Measurements from ENCODE around the gene MSH4. TPM values are rescaled to one million over a fixed set of nuclear protein-coding genes. Genes with fewer than 3 reads are reported as not detected.
"Not testable (repeated sequence)": the region's sequence is repeated elsewhere in the genome, so short reads cannot be mapped to it uniquely, and the experiment has no call there.

MSH4 gene
- total RNA-seq, 2 experiments from 2014 or later, result 0.55 to 0.61 TPM

- POLR2A ChIA-PET, result no interaction called here
- CTCF ChIA-PET, result no interaction called here
Measured at GRCh38 chr1:75901371-75901770, 104.7 kb downstream of the MSH4 start.

DNA sequence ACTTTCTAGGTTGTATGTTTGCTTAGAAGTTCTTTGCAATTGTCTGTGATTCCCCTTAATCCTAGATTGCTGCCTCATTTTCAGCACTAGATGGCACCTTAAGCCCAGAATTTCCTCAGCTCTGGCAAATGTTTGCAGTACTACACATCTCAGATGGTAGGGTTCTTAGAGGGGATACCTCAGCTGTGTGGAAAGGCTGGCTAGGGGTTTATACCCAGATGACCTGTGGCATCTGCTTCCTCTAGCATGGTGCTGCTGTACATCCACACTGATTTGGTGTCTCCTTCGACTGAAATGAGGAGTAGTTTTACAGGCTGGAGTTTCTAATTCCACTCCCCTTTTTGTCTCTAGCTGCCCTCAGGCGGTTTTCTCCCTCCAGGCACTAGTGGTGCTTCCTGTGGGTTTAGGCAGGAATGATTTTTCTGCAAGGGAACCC lies 112.1 kb downstream of the MSH4 start:
- POLR2A ChIA-PET, result no interaction called here
- CTCF ChIA-PET, result no interaction called here

DNA sequence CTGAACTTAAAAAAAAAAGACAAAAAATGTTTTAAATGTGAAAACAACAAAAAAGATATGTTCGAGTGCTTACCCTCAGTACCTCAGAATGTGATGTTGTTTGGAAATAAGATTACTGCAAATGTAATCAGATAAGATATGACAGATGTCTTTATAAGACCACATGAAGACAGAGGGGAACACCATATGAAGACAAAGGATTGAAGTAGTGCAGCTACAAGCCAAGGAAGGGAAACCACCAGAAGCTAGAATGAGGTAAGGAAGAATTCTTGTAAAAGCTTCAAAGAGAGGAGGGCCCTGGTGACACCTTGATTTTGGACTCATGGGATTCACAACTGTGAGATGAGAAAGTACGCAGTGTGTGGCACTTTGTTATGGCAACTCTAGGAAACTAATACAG lies 120.2 kb downstream of the MSH4 start:
- CTCF ChIA-PET, result no interaction called here
- POLR2A ChIA-PET, result no interaction called here

DNA sequence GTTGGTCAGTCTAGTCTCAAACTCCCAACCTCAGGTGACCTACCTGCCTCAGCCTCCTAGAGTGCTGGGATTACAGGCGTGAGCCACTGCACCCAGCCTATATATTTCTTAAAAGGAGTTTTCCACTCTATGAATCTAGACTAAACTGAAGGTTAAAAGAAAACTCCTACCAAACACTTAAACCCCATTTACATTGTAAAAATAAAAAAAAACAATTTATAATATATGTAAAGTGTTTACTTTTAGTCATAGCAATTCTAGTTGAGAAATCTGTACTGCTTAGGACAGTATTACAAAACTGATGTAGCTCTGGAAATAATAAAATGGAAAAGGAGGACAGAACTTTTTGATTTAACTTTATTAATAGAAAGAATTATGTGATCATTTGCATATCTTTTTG lies 126.0 kb downstream of the MSH4 start:
- POLR2A ChIA-PET, result no interaction called here
- CTCF ChIA-PET, result no interaction called here

- ChIA-PET CTCF (no interaction called here), POLR2A (no interaction called here)
Measured at GRCh38 chr1:75932304-75932703, 135.6 kb downstream of the MSH4 start, which contains the start of gene ASB17. TSS of gene ASB17 (minus strand) at chr1:75932404. CDS start at chr1:75932291, 113 bp downstream.

- POLR2A ChIA-PET, result no interaction called here
- CTCF ChIA-PET, result no interaction called here
Measured at GRCh38 chr1:75937034-75937433, 140.4 kb downstream of the MSH4 start.

DNA sequence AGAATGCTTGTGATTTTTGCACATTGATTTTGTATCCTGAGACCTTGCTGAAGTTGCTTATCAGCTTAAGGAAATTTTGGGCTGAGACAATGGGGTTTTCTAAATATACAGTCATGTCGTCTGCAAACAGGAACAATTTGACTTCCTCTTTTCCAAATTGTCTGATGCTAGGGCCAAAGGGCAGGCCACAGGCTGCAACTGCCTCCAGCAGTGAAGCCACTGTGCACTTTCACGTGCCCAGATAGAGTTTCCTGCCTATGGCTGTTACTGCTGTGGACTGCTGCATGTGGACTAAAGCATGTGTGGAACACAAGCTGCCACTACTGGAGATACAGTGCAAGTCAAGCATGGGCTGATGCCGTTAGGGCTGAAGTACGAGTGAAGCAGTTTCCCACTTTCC lies 146.4 kb downstream of the MSH4 start:
- POLR2A ChIA-PET, CTCF ChIA-PET: not testable (repeated sequence)

GRCh38 chr1:75950176-75950575 lies 153.5 kb downstream of the MSH4 start:
- ChIA-PET CTCF (no interaction called here), POLR2A (no interaction called here)

- ChIA-PET POLR2A (no interaction called here), CTCF (no interaction called here)
Measured at GRCh38 chr1:75952016-75952415, 155.3 kb downstream of the MSH4 start.

DNA sequence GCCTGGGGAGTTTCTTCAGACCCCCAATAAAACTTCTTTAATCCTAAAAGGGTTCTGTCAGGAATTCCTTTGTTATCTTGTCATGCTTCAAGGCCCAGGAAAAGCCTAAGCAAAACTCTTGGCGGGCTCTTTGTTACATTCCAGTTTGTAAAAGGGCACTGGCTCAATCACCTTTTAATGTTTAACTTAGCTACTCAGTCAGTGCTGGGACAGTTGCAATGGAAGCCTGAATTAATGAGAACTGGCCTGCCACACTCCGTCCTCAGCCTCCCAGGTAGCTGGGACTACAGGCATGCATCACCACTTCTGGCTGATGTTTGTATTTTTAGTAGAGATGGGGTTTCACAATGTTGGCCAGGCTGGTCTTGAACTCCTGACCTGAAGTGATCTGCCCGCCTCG lies 156.8 kb downstream of the MSH4 start:
- ChIA-PET POLR2A (no interaction called here), CTCF (no interaction called here)

DNA sequence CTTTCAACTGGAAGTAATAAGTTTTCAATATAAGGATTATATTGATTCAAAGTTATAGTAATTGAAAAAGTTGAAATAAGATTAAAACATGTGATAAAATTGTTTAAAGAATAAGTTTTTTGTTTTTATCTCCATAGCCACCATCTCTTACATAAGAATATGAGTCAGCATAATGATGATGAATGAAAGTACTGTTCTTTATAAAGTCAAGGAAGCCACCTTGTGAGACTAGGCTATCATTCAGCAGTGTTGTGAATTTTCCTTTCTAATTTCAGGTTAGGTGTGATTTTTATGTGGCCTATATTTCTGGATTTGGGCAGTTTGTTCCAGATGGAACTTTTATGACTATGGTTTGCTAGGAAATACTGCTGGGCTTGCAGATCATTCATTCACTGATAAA lies 157.9 kb downstream of the MSH4 start:
- CTCF ChIA-PET, result no interaction called here
- POLR2A ChIA-PET, result no interaction called here

Other genes with a start within 250 kb of the MSH4 start
- gene SLC44A5, start 185.8 kb upstream of the MSH4 start, total RNA-seq, result under 1 TPM; 0.15 to 0.23 TPM
- 10 to 100 TPM; 56.4 to 60.6 TPM for gene ACADM, start 72.2 kb upstream of the MSH4 start, total RNA-seq
- gene RABGGTB, start 10.6 kb upstream of the MSH4 start, total RNA-seq, result 100 to 1,000 TPM; 225 to 231 TPM
- not detected for gene ASB17, start 135.5 kb downstream of the MSH4 start, total RNA-seq